Colonic mucosa (tissue), 4 donors: Measurements from ENCODE around the gene NUP43. TPM values are rescaled to one million over a fixed set of nuclear protein-coding genes. Genes with fewer than 3 reads are reported as not detected.
A peak's percentile ranks its signal among the peaks of the same experiment; 100 is the strongest.

Experiments used
- DNase-seq: peaks from one replicate; pipeline ENCODE4 v3.0.0-alpha.2; 2020
- H3K27ac ChIP-seq: fragments of 200-600 bp; one replicate; pipeline ENCODE4 v1.8.0; 2021
- H3K27me3 ChIP-seq: fragments of 200-600 bp; one replicate; pipeline ENCODE4 v1.8.0; 2021
- H3K36me3 ChIP-seq: fragments of 200-600 bp; one replicate; pipeline ENCODE4 v1.8.0; 2021
- H3K4me1 ChIP-seq: fragments of 200-600 bp; one replicate; pipeline ENCODE4 v1.8.0; 2021; ENCODE audit warnings: mild to moderate bottlenecking
- H3K4me3 ChIP-seq: fragments of 200-600 bp; one replicate; pipeline ENCODE4 v1.8.0; 2021
- H3K9ac ChIP-seq, 2 donors: one replicate each; pipeline ENCODE4 v1.7.0; 2013; ENCODE audit warnings: control low read depth in 2 of 2, low read depth in 2 of 2, low read length in 2 of 2
- H3K9me3 ChIP-seq: fragments of 200-600 bp; one replicate; pipeline ENCODE4 v1.8.0; 2021
- intact Hi-C: fragments of 100-400 bp; cut with DNase I; formaldehyde crosslinking; loops from one replicate; pipeline ENCODE4 v1.14.1; 2022
- total RNA-seq, 2 donors: library from RNA; stranded (reverse); fragmentation: NEBNext Ultra II Directional in 1 of 2; extraction: Animal tissue kit (Norgen Biotek cat#: 25700) in 1 of 2; gene quantifications; one replicate each; pipeline ENCODE4 v1.2.1, GENCODE V29; 2021
- TF ChIP-seq, protein P1 (sequence below): fragments of 200-600 bp; IDR thresholded peaks from one replicate; pipeline ENCODE4 v1.8.0; 2022; ENCODE audit warnings: antibody characterized with exemption, mild to moderate bottlenecking
- donor health status: healthy.
- donor health status: DM: no; HTN: no; CAD: no.
- donor health status: DM: no; HTN: no; CAD: no.

Gene NUP43
- total RNA-seq, 2 donors from 2014 or later = 25.0 to 43.5 TPM

DNA sequence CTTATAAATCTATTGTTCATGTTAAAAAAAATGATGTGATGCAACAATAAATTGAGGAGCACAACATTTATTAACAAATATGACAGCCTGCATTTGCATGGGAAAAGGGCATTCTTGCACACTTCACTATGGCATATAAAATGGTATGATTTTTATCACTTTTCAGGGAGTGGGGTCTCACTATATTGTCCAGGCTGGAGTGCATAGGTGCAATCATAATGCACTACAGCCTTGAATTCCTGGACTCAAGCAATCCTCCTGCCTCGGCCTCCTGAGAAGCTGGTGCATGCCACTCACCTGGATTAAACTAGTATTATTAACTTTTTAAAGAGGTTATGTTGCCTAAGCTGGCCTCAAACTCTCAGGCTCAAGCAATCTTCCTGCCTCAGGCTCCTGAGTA lies 11.4 kb downstream of the NUP43 start:
- Histone ChIP-seq H3K9me3 (no peaks in the 10 kb centered on the region), H3K4me1 (no peaks in the 10 kb centered on the region), H3K27me3 (no peaks in the 10 kb centered on the region), H3K36me3 (peaks cover 4% of the 10 kb centered on the region), H3K4me3 (no peak overlapping the region), H3K9ac (no peak overlapping the region), H3K27ac (no peak overlapping the region)
- intact Hi-C loops = no loop called here
- TF ChIP-seq, protein P1, sequence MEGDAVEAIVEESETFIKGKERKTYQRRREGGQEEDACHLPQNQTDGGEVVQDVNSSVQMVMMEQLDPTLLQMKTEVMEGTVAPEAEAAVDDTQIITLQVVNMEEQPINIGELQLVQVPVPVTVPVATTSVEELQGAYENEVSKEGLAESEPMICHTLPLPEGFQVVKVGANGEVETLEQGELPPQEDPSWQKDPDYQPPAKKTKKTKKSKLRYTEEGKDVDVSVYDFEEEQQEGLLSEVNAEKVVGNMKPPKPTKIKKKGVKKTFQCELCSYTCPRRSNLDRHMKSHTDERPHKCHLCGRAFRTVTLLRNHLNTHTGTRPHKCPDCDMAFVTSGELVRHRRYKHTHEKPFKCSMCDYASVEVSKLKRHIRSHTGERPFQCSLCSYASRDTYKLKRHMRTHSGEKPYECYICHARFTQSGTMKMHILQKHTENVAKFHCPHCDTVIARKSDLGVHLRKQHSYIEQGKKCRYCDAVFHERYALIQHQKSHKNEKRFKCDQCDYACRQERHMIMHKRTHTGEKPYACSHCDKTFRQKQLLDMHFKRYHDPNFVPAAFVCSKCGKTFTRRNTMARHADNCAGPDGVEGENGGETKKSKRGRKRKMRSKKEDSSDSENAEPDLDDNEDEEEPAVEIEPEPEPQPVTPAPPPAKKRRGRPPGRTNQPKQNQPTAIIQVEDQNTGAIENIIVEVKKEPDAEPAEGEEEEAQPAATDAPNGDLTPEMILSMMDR = no peak
- DNase-seq = no peak

DNA sequence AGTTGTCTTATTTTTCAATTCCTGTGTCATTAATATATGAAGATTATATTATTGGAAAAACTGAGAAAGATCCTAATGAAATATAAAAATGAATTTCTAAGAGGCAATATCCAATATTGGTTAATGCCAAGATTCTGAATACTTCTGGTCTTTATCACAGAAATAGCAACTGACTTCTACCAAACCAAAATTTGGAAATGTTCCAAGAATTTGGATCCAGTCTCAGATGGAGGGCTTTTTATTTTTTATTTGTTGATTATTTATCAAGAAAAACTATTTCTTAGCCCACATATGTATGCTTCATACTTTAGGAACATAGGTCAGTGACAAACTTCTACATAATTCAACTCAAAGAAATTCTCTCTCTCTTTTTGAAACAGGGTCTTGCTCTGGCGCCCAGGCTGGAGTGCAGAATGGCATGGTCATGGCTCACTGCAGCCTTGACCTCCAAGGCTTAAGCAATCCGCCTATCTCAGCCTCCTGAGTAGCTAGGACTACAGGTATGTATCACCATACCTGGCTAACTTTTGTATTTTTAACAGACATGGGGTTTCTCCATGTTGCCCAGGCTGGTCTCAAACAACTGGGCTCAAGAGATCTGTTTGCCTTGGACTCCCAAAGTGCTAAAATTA lies 13.1 kb downstream of the NUP43 start:
- peaks cover 6% of the 10 kb centered on the region for H3K36me3 ChIP-seq
- no peak overlapping the region for H3K4me3 ChIP-seq
- DNase-seq = no peak
- no peak overlapping the region for H3K9ac ChIP-seq
- no peaks in the 10 kb centered on the region for H3K4me1 ChIP-seq
- H3K27ac ChIP-seq = no peak overlapping the region
- intact Hi-C loops = no loop called here
- H3K27me3 ChIP-seq = no peaks in the 10 kb centered on the region
- no peaks in the 10 kb centered on the region for H3K9me3 ChIP-seq
- TF ChIP-seq, protein P1 = no peak

DNA sequence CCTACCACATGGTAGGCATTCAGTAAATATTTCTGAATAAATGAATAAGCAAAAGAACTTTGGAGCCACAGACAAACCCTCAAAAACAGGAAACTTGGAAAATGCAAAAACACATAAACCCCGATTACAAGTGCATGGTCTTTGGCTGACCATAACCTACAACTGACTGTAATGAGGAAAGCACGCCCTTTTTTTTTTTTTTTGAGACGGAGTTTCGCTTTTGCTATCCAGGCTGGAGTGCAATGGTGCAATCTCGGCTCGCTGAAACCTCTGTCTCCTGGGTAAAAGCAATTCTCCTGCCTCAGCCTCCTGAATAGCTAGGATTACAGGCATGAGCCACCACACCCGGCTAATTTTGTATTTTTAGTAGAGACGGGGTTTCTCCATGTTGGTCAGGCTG lies 16.5 kb downstream of the NUP43 start:
- no peaks in the 10 kb centered on the region for H3K9me3 ChIP-seq
- no peak overlapping the region for H3K27ac ChIP-seq
- H3K9ac ChIP-seq = no peak overlapping the region
- no peak overlapping the region for H3K4me3 ChIP-seq
- TF ChIP-seq, protein P1 = no peak
- intact Hi-C loops = no loop called here
- no peaks in the 10 kb centered on the region for H3K4me1 ChIP-seq
- no peak for DNase-seq
- H3K27me3 ChIP-seq = no peaks in the 10 kb centered on the region
- peaks cover 6% of the 10 kb centered on the region for H3K36me3 ChIP-seq

DNA sequence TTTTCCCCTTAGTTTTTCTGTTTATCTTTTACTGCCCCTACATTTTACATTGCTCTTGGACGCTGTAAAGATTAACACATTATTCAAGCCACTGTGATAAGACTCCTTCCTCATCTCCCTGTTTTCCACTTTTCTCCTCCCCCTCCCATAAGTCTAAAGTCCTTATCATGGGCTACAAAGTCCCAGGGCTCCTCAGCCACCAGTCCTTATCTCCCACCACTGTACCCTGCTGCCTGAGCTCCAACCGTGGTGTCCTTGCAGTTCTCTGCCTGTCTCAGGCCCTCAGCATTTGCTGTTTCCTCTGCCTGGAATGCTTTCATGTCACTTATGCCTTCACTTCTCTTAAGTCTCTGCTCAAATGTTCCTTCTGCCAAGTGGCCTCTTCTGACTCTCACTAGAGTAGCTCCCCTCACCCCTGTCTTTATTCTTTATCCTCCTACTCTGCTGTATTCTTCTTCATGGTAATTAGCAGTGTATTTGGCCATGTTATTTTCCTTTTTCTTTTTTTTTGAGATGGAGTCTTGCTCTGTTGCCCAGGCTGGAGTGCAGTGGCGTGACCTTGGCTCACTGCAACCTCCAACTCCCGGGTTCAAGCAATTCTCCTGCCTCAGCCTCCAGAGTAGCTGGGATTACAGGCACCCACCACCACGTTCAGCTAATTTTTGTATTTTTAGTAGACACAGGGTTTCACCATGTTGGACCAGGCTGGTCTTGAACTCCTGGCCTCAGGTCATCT lies 17.7 kb downstream of the NUP43 start:
- H3K27me3 ChIP-seq = no peaks in the 10 kb centered on the region
- peaks cover 6% of the 10 kb centered on the region for H3K36me3 ChIP-seq
- H3K9me3 ChIP-seq = no peaks in the 10 kb centered on the region
- H3K4me3 ChIP-seq = no peak overlapping the region
- intact Hi-C loops = no loop called here
- peak overlapping the region; percentile 30 for H3K27ac ChIP-seq
- H3K9ac ChIP-seq = no peak overlapping the region
- H3K4me1 ChIP-seq = no peaks in the 10 kb centered on the region
- TF ChIP-seq, protein P1 = no peak
- DNase-seq = no peak

DNA sequence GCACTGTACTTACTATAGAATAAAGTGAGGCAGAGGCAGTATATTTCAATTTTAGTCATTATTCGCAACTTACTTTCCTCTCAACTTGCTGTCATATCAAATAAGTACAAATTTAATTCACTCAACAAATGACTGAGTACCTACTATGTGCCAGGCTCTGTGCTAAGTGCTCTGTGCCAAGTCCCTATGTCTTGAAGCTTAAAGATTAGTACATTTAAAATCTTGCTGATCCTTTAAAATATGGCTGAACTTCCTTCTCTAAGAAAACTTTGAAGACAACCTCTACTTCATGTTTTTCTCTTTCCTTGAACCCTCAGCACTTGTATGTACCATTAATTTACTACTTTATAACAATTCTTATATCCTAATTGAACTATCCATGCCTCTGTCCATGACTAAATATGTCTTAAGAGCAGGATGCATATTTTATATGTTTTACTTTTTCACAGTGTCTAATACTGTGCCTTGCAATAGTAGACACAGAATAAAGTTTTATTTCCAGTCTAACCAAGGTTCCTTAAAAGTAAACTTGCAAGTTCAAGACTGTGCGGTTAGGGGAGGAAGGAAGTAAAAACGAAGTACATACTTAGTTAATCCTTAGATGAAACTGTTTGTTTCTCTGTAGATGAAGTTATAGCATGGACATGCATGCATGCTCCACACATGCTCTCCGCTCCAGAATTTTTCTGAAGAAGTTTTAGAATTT lies 18.4 kb downstream of the NUP43 start:
- Histone ChIP-seq H3K9me3 (no peaks in the 10 kb centered on the region), H3K27me3 (no peaks in the 10 kb centered on the region), H3K27ac (peak overlapping the region; percentile 30), H3K36me3 (peaks cover 6% of the 10 kb centered on the region), H3K4me1 (no peaks in the 10 kb centered on the region), H3K9ac (no peak overlapping the region), H3K4me3 (no peak overlapping the region)
- no peak for DNase-seq
- intact Hi-C loops = no loop called here
- TF ChIP-seq, protein P1 = no peak
